Tibial artery (tissue), 4 donors: ENCODE data around the gene MAPRE2.

Source experiments
- DNase-seq, 2 donors: peaks; one replicate each; pipeline ENCODE4 v3.0.0-alpha.2; 2019
- H3K27ac ChIP-seq, 2 donors: fragments of 200-600 bp; sonication (generic) in 1 of 2; 1 replicate in 1 of 2; 2 replicates in 1 of 2; pipeline ENCODE4 v1.5.1; 2018 to 2019; ENCODE audit warnings: mild to moderate bottlenecking in 1 of 2
- H3K27me3 ChIP-seq, 2 donors: fragments of 200-600 bp; sonication (generic) in 1 of 2; one replicate each; pipeline versions ENCODE4 v1.5.1 to v1.6.0; 2016 to 2019
- H3K36me3 ChIP-seq, 3 donors: fragments of 200-600 bp; sonication (generic) in 2 of 3; one replicate each; pipeline ENCODE4 v1.5.1; 2016 to 2019; ENCODE audit warnings: mild to moderate bottlenecking in 2 of 3
- H3K4me1 ChIP-seq, 4 donors: fragments of 200-600 bp; sonication (generic) in 2 of 4; 1 replicate in 3 of 4; 2 replicates in 1 of 4; pipeline ENCODE4 v1.5.1; 2016 to 2019
- H3K4me3 ChIP-seq, 2 donors: fragments of 200-600 bp; sonication (generic) in 1 of 2; 1 replicate in 1 of 2; 2 replicates in 1 of 2; pipeline ENCODE4 v1.5.1; 2018 to 2019; ENCODE audit warnings: mild to moderate bottlenecking in 2 of 2
- H3K9me3 ChIP-seq, 3 donors: fragments of 200-600 bp; sonication (generic) in 1 of 3; one replicate each; pipeline ENCODE4 v1.5.1; 2016 to 2019
- CTCF ChIP-seq, 2 experiments: fragments of 200-600 bp in 1 of 2; fragments of 450-650 bp in 1 of 2; IDR thresholded peaks; one replicate each; pipeline ENCODE4 v1.5.1; 2017 to 2019; ENCODE audit warnings: antibody characterized with exemption in 2 of 2, mild to moderate bottlenecking in 1 of 2, moderate library complexity in 1 of 2
- intact Hi-C: fragments of 100-400 bp; cut with DNase I; formaldehyde crosslinking; loops from one replicate; pipeline ENCODE4 v1.15.0; 2023; ENCODE audit warnings: low total_unique reads

Gene MAPRE2

GRCh38 chr18:35121531-35121930 lies 80.3 kb downstream of the MAPRE2 start:
- no peaks in the 10 kb centered on the region for H3K9me3 ChIP-seq
- peaks cover 0 to 65% (median 40%) of the 10 kb centered on the region in 4 donors for H3K4me1 ChIP-seq

DNA sequence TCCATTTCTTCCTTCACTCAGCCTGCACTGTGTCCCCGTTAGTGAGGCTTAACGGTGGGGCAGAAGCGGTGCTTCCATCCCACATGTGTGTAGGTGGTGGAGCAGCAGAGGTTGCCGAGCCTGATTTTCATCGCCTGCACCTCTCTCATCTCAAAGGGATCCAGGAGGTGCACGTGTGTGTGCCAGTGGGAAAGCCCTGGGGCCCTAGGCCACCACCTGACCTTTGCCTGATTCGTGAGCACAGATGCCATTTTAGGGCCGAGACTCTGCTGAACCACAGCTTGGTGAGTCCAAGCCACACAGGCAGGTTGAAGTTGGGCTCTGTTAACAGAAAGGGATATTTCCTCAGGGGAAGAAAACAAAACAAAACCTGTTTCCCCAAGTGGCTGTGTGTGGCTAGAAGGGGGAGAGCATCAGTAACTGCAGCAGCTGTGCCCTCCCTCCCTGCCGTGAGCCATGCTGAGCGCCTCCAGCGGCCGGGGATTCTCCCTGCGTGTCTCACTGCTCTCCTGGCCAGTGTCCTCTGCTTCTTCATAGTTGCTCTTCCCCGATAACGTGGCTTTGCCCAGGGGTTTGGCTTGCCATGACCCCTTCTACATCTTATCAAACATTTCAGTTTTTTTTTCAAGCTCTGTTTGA lies 81.5 kb downstream of the MAPRE2 start:
- no peak for DNase-seq
- Histone ChIP-seq H3K36me3 (peaks cover 1 to 10% (median 9%) of the 10 kb centered on the region in 3 donors), H3K27me3 (no peaks in the 10 kb centered on the region), H3K27ac (no peak overlapping the region), H3K4me3 (no peak overlapping the region), H3K9me3 (no peaks in the 10 kb centered on the region), H3K4me1 (peaks cover 0 to 53% (median 30%) of the 10 kb centered on the region in 4 donors)
- TF ChIP-seq CTCF (IDR thresholded peaks at IDR 0.05) = no peak
- intact Hi-C loops = no loop called here

More at GRCh38 chr18:35121531-35121930, 80.3 kb downstream of the MAPRE2 start:
- Histone ChIP-seq H3K4me3 (no peak overlapping the region), H3K36me3 (no peaks in the 10 kb centered on the region), H3K27me3 (no peaks in the 10 kb centered on the region), H3K27ac (peak overlapping the region in 1 of 2 donors; percentile 78)
- TF ChIP-seq CTCF (IDR thresholded peaks at IDR 0.05) = no peak
- no peak for DNase-seq
- intact Hi-C loops = no loop called here

GRCh38 chr18:35123811-35124210 lies 82.6 kb downstream of the MAPRE2 start:
- no peak for DNase-seq
- no peak for TF ChIP-seq CTCF (IDR thresholded peaks at IDR 0.05)
- H3K36me3 ChIP-seq = peaks cover 12 to 20% (median 20%) of the 10 kb centered on the region in 3 donors
- no peaks in the 10 kb centered on the region for H3K27me3 ChIP-seq
- intact Hi-C loops = no loop called here
- H3K4me3 ChIP-seq = no peak overlapping the region
- H3K4me1 ChIP-seq = peaks cover 0 to 43% (median 21%) of the 10 kb centered on the region in 4 donors
- H3K9me3 ChIP-seq = no peaks in the 10 kb centered on the region
- no peak overlapping the region for H3K27ac ChIP-seq

- DNase-seq = no peak
- no peaks in the 10 kb centered on the region for H3K9me3 ChIP-seq
- peaks cover 0 to 11% (median 4%) of the 10 kb centered on the region in 4 donors for H3K4me1 ChIP-seq
- peaks cover 24 to 48% (median 44%) of the 10 kb centered on the region in 3 donors for H3K36me3 ChIP-seq
- H3K27me3 ChIP-seq = no peaks in the 10 kb centered on the region
- no peak overlapping the region for H3K27ac ChIP-seq
- H3K4me3 ChIP-seq = no peak overlapping the region
- intact Hi-C loops = no loop called here
- no peak for TF ChIP-seq CTCF (IDR thresholded peaks at IDR 0.05)
Measured at GRCh38 chr18:35127201-35127600, 86.0 kb downstream of the MAPRE2 start.

DNA sequence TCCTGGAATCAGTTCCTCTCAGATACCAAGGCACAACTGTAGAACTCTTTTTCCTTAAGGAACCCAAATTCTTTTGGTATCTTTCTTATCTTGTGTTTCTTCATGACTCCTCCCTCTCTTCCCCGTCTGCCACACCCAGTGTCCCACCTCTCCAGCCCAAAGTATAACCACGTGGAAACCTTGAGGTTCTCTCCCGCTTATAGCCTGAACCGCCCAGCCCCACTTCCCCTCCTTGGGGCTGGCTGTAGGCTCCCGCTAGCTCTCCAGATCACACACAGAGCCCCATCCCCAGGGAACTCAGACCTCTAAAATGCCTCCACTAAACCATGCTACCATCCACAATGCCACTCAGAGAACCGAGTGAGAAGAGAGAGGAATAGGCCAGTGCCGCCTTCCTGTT lies 87.5 kb downstream of the MAPRE2 start:
- Histone ChIP-seq H3K4me1 (peaks cover 0 to 11% (median 0%) of the 10 kb centered on the region in 4 donors), H3K36me3 (peaks cover 27 to 62% (median 59%) of the 10 kb centered on the region in 3 donors), H3K9me3 (no peaks in the 10 kb centered on the region), H3K4me3 (no peak overlapping the region), H3K27me3 (no peaks in the 10 kb centered on the region), H3K27ac (no peak overlapping the region)
- TF ChIP-seq CTCF (IDR thresholded peaks at IDR 0.05) = no peak
- DNase-seq = no peak
- intact Hi-C loops = no loop called here
